Muscle layer of duodenum (tissue), 2 donors: ENCODE measurements around the gene ERC2.

Source experiments
- H3K27ac ChIP-seq: one replicate; pipeline ENCODE4 v1.7.0; 2013; ENCODE audit warnings: mild to moderate bottlenecking, low read length
- H3K27me3 ChIP-seq: one replicate; pipeline ENCODE4 v1.7.0; 2013; ENCODE audit warnings: low read depth, mild to moderate bottlenecking, control low read depth, low read length
- H3K36me3 ChIP-seq, 2 donors: one replicate each; pipeline ENCODE4 v1.7.0; 2013; ENCODE audit warnings: low read length in 2 of 2, control low read depth in 1 of 2, mild to moderate bottlenecking in 1 of 2; ENCODE audit not compliant: insufficient read depth in 2 of 2, control insufficient read depth in 1 of 2
- H3K4me1 ChIP-seq, 2 donors: one replicate each; pipeline ENCODE4 v1.7.0; 2013; ENCODE audit warnings: low read length in 2 of 2, mild to moderate bottlenecking in 2 of 2, control low read depth in 1 of 2, moderate library complexity in 1 of 2; ENCODE audit not compliant: insufficient read depth in 2 of 2, control insufficient read depth in 1 of 2
- H3K4me3 ChIP-seq, 2 donors: one replicate each; pipeline ENCODE4 v1.7.0; 2013; ENCODE audit warnings: low read length in 2 of 2, low read depth in 1 of 2, mild to moderate bottlenecking in 1 of 2
- H3K9me3 ChIP-seq, 2 donors: one replicate each; pipeline ENCODE4 v1.7.0; 2013; ENCODE audit warnings: low read length in 2 of 2, control low read depth in 1 of 2, mild to moderate bottlenecking in 1 of 2; ENCODE audit not compliant: control insufficient read depth in 1 of 2
- donor health status: healthy.

ERC2 gene

GRCh38 chr3:56183529-56183928 is 284.7 kb downstream of the ERC2 start:
- no peaks in the 10 kb centered on the region for H3K27me3 ChIP-seq
- no peak overlapping the region for H3K4me3 ChIP-seq
- H3K36me3 ChIP-seq: no peaks in the 10 kb centered on the region
- no peaks in the 10 kb centered on the region for H3K4me1 ChIP-seq
- no peaks in the 10 kb centered on the region for H3K9me3 ChIP-seq
- H3K27ac ChIP-seq: no peak overlapping the region

GRCh38 chr3:56180433-56180832 is 287.8 kb downstream of the ERC2 start:
- H3K9me3 ChIP-seq: no peaks in the 10 kb centered on the region
- H3K36me3 ChIP-seq: no peaks in the 10 kb centered on the region
- no peak overlapping the region for H3K27ac ChIP-seq
- H3K27me3 ChIP-seq: no peaks in the 10 kb centered on the region
- H3K4me3 ChIP-seq: no peak overlapping the region
- H3K4me1 ChIP-seq: no peaks in the 10 kb centered on the region

- Histone ChIP-seq H3K4me3 (no peak overlapping the region), H3K27me3 (no peaks in the 10 kb centered on the region), H3K9me3 (no peaks in the 10 kb centered on the region), H3K27ac (no peak overlapping the region), H3K4me1 (no peaks in the 10 kb centered on the region), H3K36me3 (no peaks in the 10 kb centered on the region)
Observed at GRCh38 chr3:56173601-56174000, 294.7 kb downstream of the ERC2 start.

GRCh38 chr3:56164436-56164835 is 303.8 kb downstream of the ERC2 start:
- H3K4me3 ChIP-seq: no peak overlapping the region
- H3K9me3 ChIP-seq: peaks cover 0 to 3% of the 10 kb centered on the region in 2 donors
- no peaks in the 10 kb centered on the region for H3K36me3 ChIP-seq
- H3K27ac ChIP-seq: no peak overlapping the region
- no peaks in the 10 kb centered on the region for H3K27me3 ChIP-seq
- H3K4me1 ChIP-seq: no peaks in the 10 kb centered on the region

- Histone ChIP-seq H3K36me3 (no peaks in the 10 kb centered on the region), H3K27ac (no peak overlapping the region)
Observed at GRCh38 chr3:56157693-56158362, 310.4 kb downstream of the ERC2 start.

GRCh38 chr3:56154297-56154696 is 314.0 kb downstream of the ERC2 start:
- Histone ChIP-seq H3K9me3 (no peaks in the 10 kb centered on the region), H3K36me3 (no peaks in the 10 kb centered on the region), H3K4me1 (no peaks in the 10 kb centered on the region), H3K4me3 (no peak overlapping the region), H3K27ac (no peak overlapping the region), H3K27me3 (no peaks in the 10 kb centered on the region)

More at GRCh38 chr3:56157693-56158362, 310.4 kb downstream of the ERC2 start:
- Histone ChIP-seq H3K27me3 (no peaks in the 10 kb centered on the region), H3K4me3 (no peak overlapping the region), H3K9me3 (peaks cover 0 to 3% of the 10 kb centered on the region in 2 donors), H3K4me1 (no peaks in the 10 kb centered on the region)

- Histone ChIP-seq H3K4me3 (no peak overlapping the region), H3K27me3 (no peaks in the 10 kb centered on the region), H3K4me1 (no peaks in the 10 kb centered on the region), H3K27ac (no peak overlapping the region), H3K9me3 (no peaks in the 10 kb centered on the region), H3K36me3 (no peaks in the 10 kb centered on the region)
Observed at GRCh38 chr3:56147354-56147753, 320.9 kb downstream of the ERC2 start.

- H3K27ac ChIP-seq: no peak overlapping the region
- H3K4me1 ChIP-seq: no peaks in the 10 kb centered on the region
- H3K36me3 ChIP-seq: no peaks in the 10 kb centered on the region
- H3K4me3 ChIP-seq: no peak overlapping the region
- H3K27me3 ChIP-seq: no peaks in the 10 kb centered on the region
- H3K9me3 ChIP-seq: no peaks in the 10 kb centered on the region
Observed at GRCh38 chr3:56145410-56145809, 322.9 kb downstream of the ERC2 start.

GRCh38 chr3:56144805-56145204 is 323.5 kb downstream of the ERC2 start:
- Histone ChIP-seq H3K4me1 (no peaks in the 10 kb centered on the region), H3K36me3 (no peaks in the 10 kb centered on the region), H3K4me3 (no peak overlapping the region), H3K9me3 (no peaks in the 10 kb centered on the region), H3K27ac (no peak overlapping the region), H3K27me3 (no peaks in the 10 kb centered on the region)

GRCh38 chr3:56137415-56137814 is 330.9 kb downstream of the ERC2 start:
- Histone ChIP-seq H3K36me3 (no peaks in the 10 kb centered on the region), H3K9me3 (no peaks in the 10 kb centered on the region), H3K27ac (no peak overlapping the region), H3K27me3 (no peaks in the 10 kb centered on the region), H3K4me3 (no peak overlapping the region), H3K4me1 (no peaks in the 10 kb centered on the region)

GRCh38 chr3:56136514-56136913 is 331.8 kb downstream of the ERC2 start:
- Histone ChIP-seq H3K4me1 (peaks cover 0 to 2% of the 10 kb centered on the region in 2 donors), H3K27ac (no peak overlapping the region), H3K36me3 (no peaks in the 10 kb centered on the region), H3K4me3 (no peak overlapping the region), H3K9me3 (no peaks in the 10 kb centered on the region), H3K27me3 (no peaks in the 10 kb centered on the region)

GRCh38 chr3:56135941-56136340 is 332.3 kb downstream of the ERC2 start:
- H3K36me3 ChIP-seq: no peaks in the 10 kb centered on the region
- H3K4me3 ChIP-seq: no peak overlapping the region
- peaks cover 0 to 2% of the 10 kb centered on the region in 2 donors for H3K4me1 ChIP-seq
- H3K27me3 ChIP-seq: no peaks in the 10 kb centered on the region
- no peaks in the 10 kb centered on the region for H3K9me3 ChIP-seq
- no peak overlapping the region for H3K27ac ChIP-seq
